Heart left ventricle (tissue), 16 donors: ENCODE results near the gene VPS37D. TPM values are rescaled to one million over a fixed set of nuclear protein-coding genes. Genes with fewer than 3 reads are reported as not detected.
A peak's percentile ranks its signal among the peaks of the same experiment; 100 is the strongest.

Source experiments
- ATAC-seq, 4 donors: fragments of 200-7000 bp; cut with Tn5 transposase; one replicate each; pipeline ENCODE4 v1.9.1; 2020 to 2022; ENCODE audit warnings: moderate library complexity in 4 of 4, mild to moderate bottlenecking in 3 of 4, moderate number of reproducible peaks in 1 of 4
- DNase-seq, 5 donors: peaks; one replicate each; pipeline ENCODE4 v3.0.0-alpha.2; 2020
- H3K27ac ChIP-seq, 12 donors: fragments of 200-600 bp; sonication (generic) in 4 of 12; one replicate each; pipeline versions ENCODE4 v1.5.0 to v1.8.0; 2016 to 2022; ENCODE audit warnings: mild to moderate bottlenecking in 2 of 12
- H3K27me3 ChIP-seq, 9 donors: fragments of 200-600 bp; sonication (generic) in 2 of 9; one replicate each; pipeline versions ENCODE4 v1.5.1 to v1.8.0; 2016 to 2022; ENCODE audit warnings: mild to moderate bottlenecking in 3 of 9
- H3K36me3 ChIP-seq, 9 donors: fragments of 200-600 bp; sonication (generic) in 2 of 9; one replicate each; pipeline versions ENCODE4 v1.5.0 to v1.8.0; 2018 to 2022; ENCODE audit warnings: mild to moderate bottlenecking in 2 of 9
- H3K4me1 ChIP-seq, 12 donors: fragments of 200-600 bp; sonication (generic) in 4 of 12; one replicate each; pipeline versions ENCODE4 v1.5.0 to v1.8.0; 2016 to 2022; ENCODE audit warnings: mild to moderate bottlenecking in 3 of 12
- H3K4me3 ChIP-seq, 12 donors: fragments of 200-600 bp; sonication (generic) in 4 of 12; one replicate each; pipeline versions ENCODE4 v1.5.0 to v1.8.0; 2017 to 2022; ENCODE audit warnings: mild to moderate bottlenecking in 9 of 12, moderate library complexity in 4 of 12
- H3K9me3 ChIP-seq, 12 donors: fragments of 200-600 bp; sonication (generic) in 4 of 12; one replicate each; pipeline versions ENCODE4 v1.5.0 to v1.8.0; 2016 to 2022; ENCODE audit warnings: mild to moderate bottlenecking in 1 of 12
- POLR2A ChIP-seq, 2 donors: fragments of 450-650 bp; IDR thresholded peaks; one replicate each; pipeline ENCODE4 v1.6.1; 2017; ENCODE audit warnings: antibody characterized with exemption in 2 of 2, mild to moderate bottlenecking in 2 of 2, moderate library complexity in 2 of 2
- WGBS, 4 donors: extraction: QIAGEN DNeasy Blood & Tissue Kit in 2 of 4; methylation state at CpG; one replicate each; pipeline versions ENCODE4 v1.1.5 to v1.1.7; 2013 to 2018; 5-methylcytosine and 5-hydroxymethylcytosine counted together
- intact Hi-C, 10 donors: fragments of 100-400 bp; cut with DNase I; formaldehyde crosslinking; loops; one replicate each; pipeline versions ENCODE4 v1.11.1 to v1.14.2; 2022
- polyA plus RNA-seq, 2 donors: library from polyadenylated mRNA; stranded (reverse); fragments of 200-250 nt; gene quantifications; one replicate each; pipeline ENCODE4 v1.2.3, GENCODE V29; 2013
- total RNA-seq, 9 donors: library from RNA; depleted of rRNA in 2 of 9; stranded (reverse); fragments of >200 nt in 2 of 9; fragmentation: NEBNext Ultra II Directional in 3 of 9; extraction: Animal tissue kit (Norgen Biotek cat#: 25700) in 3 of 9; gene quantifications; one replicate each; pipeline versions ENCODE4 v1.1.0 to v1.2.4, GENCODE V29; 2016 to 2023
- TF ChIP-seq, protein P1 (sequence below), 12 donors: fragments of 200-600 bp; sonication (generic) in 4 of 12; IDR thresholded peaks; one replicate each; pipeline versions ENCODE4 v1.5.0 to v1.8.0; 2018 to 2022; ENCODE audit warnings: antibody characterized with exemption in 12 of 12, mild to moderate bottlenecking in 5 of 12
- donor health status: ischemic (EF 13 %, LVEDD 7.1; RV severe dilation, severe dysfunction).
- donor health status: healthy with polysubstance abuse.
- donor health status: DM: no; HTN: yes; CAD: no.
- donor health status: DM: no; HTN: no; CAD: no.
- donor health status: ischemic (EF 25% LVEDD 6.9; RV normal size, moderate dysfunction).
- donor health status: ischemic (EF 25% LVEDD 5.7; RV mildly dilated, moderate dysfunction).
- donor health status: healthy.
- donor health status: DM: yes; HTN: yes; CAD: no.
- donor health status: ischemic (EF 35%, LVEDD 5.7; RV mildly dilated, moderate dysfunction).
- donor health status: nonischemic (EF 11% LVEDD 7.7; RV severe dilation, severe dysfunction).
- donor health status: DM: yes; HTN: yes; CAD: no.
- donor health status: PGD.
- donor health status: ischemic (EF 29% LVEDD 5.4; RV normal size, mild dysfunction).
- donor health status: nonischemic (EF 23%, LVEDD 6.1; RV moderate dilation, normal function).

Gene VPS37D
- total and polyA plus RNA-seq, 11 donors, result 1.1 to 2.9 (median 2.6) TPM

- TF ChIP-seq, protein P1, sequence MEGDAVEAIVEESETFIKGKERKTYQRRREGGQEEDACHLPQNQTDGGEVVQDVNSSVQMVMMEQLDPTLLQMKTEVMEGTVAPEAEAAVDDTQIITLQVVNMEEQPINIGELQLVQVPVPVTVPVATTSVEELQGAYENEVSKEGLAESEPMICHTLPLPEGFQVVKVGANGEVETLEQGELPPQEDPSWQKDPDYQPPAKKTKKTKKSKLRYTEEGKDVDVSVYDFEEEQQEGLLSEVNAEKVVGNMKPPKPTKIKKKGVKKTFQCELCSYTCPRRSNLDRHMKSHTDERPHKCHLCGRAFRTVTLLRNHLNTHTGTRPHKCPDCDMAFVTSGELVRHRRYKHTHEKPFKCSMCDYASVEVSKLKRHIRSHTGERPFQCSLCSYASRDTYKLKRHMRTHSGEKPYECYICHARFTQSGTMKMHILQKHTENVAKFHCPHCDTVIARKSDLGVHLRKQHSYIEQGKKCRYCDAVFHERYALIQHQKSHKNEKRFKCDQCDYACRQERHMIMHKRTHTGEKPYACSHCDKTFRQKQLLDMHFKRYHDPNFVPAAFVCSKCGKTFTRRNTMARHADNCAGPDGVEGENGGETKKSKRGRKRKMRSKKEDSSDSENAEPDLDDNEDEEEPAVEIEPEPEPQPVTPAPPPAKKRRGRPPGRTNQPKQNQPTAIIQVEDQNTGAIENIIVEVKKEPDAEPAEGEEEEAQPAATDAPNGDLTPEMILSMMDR (IDR thresholded peaks at IDR 0.05), result no peak
- TF ChIP-seq POLR2A (IDR thresholded peaks at IDR 0.05), result no peak
- peak in 2 of 5 donors; percentile 47 to 67 for DNase-seq
- H3K4me3 ChIP-seq, result peak overlapping the region in 6 of 12 donors; percentile 7 to 33 (median 20)
Measured at GRCh38 chr7:73703757-73704639, 36.4 kb downstream of the VPS37D start.

DNA sequence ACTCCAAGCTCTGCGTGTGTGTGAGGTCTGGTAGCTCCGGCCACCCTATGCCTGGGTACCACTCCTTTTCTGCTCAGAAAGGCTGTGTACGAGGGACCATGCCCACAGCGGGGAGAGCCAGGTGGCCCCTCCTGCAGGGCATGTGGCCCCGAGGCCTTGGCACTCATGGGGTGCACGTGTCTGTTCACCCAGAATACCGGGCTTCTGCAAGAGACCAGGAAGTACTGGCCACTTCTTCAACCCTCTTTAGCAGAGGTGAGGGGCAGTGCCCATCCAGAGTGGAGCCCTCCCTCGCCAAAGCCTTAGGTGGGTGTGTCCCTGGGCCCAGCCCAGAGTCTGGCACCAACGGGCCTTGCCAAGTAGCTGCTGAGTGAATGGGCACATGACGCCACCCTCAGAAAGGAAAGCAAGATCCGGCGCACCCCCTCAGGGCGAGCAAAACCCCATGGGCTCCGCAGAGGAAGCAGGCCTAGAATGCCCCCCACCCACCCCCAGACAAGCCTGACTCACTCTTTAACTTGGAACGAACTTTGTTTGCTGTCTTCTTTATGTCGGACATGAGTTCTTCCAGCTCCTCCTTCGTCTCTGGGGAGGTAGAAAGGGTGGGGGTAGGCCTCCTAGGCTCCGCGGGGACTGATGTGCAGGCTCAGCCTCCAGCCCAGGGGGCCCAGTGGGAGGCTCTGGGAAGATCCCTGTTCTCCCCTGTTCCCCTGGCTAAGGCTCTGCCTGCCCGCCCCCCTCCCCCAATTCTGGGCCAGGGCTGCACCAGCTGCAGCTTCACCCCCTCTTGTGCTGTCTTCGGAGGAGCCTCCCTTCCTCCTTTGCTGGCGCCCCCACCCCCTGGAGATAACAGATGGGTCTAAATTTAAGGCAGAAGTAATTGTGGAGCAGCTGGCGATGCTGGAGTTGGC lies 37.3 kb downstream of the VPS37D start:
- Histone ChIP-seq H3K4me3 (no peak overlapping the region), H3K9me3 (no peaks in the 10 kb centered on the region), H3K36me3 (peaks cover 0 to 7% (median 0%) of the 10 kb centered on the region in 9 donors), H3K27me3 (no peaks in the 10 kb centered on the region), H3K4me1 (peaks cover 0 to 6% (median 0%) of the 10 kb centered on the region in 12 donors), H3K27ac (peak overlapping the region in 1 of 12 donors; percentile 55)
- intact Hi-C loops, result no loop called here
- DNase-seq (peak in 1 of 5 donors; percentile 45), ATAC-seq (no peak)
- TF ChIP-seq, protein P1 (IDR thresholded peaks at IDR 0.05), result no peak
- no peak for TF ChIP-seq POLR2A (IDR thresholded peaks at IDR 0.05)
- 81 to 90% (median 84%) methylated on average over 16 to 23 of the region's 23 CpGs for WGBS, 4 donors

More at GRCh38 chr7:73703757-73704639, 36.4 kb downstream of the VPS37D start:
- H3K9me3 ChIP-seq, result no peaks in the 10 kb centered on the region
- H3K36me3 ChIP-seq, result peaks cover 0 to 16% (median 6%) of the 10 kb centered on the region in 9 donors
- H3K27ac ChIP-seq, result peak overlapping the region in 1 of 12 donors; percentile 55
- peaks cover 0 to 6% (median 0%) of the 10 kb centered on the region in 12 donors for H3K4me1 ChIP-seq
- intact Hi-C loops, result no loop called here
- H3K27me3 ChIP-seq, result no peaks in the 10 kb centered on the region
- WGBS, 4 donors, result 32 to 60% (median 46%) methylated on average over 20 to 45 of the region's 45 CpGs
- peak in 3 of 4 donors; percentile 44 to 72 (median 51) for ATAC-seq

DNA sequence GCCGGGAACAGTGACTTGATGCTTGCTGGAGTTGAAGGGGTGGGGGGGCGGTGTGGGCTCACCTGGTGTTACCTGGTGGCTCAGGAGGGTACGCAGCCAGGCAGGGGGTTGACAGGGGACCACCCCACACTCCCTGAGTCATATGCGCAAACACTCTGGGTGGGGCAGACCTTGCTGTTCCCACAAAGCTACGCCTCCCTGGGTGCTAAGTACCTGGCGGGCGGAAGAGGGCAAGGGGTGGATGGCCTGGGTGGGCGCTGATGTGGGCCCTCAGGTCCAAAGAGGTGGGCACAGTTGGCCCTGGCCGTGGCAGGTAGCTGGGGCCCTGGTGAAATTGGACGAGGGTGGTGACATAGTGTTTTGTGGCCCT lies 37.9 kb downstream of the VPS37D start:
- intact Hi-C loops, result no loop called here
- WGBS, 4 donors, result 89 to 93% (median 91%) methylated on average over 9 to 10 of the region's 10 CpGs
- DNase-seq, result peak in 1 of 5 donors; percentile 44
- ATAC-seq, result no peak
- Histone ChIP-seq H3K4me3 (no peak overlapping the region), H3K27ac (peak overlapping the region in 1 of 12 donors; percentile 55), H3K9me3 (no peaks in the 10 kb centered on the region), H3K4me1 (peaks cover 0 to 6% (median 0%) of the 10 kb centered on the region in 12 donors), H3K36me3 (peaks cover 0 to 3% (median 0%) of the 10 kb centered on the region in 9 donors), H3K27me3 (no peaks in the 10 kb centered on the region)
- TF ChIP-seq, protein P1 (IDR thresholded peaks at IDR 0.05), result no peak
- TF ChIP-seq POLR2A (IDR thresholded peaks at IDR 0.05), result no peak
